Activated CD8-positive, alpha-beta memory T cell treated with anti-CD3 and anti-CD28 coated beads, Interleukin-2, amount 10 ng/mL, durations not matched to agents 7 days and 5 days (primary cell): ENCODE measurements around the gene OXT. TPM values are rescaled to one million over a fixed set of nuclear protein-coding genes. Genes with fewer than 3 reads are reported as not detected.
"Not testable (repeated sequence)": the region's sequence is repeated elsewhere in the genome, so short reads cannot be mapped to it uniquely, and the experiment has no call there.

Experiments used
- ATAC-seq: fragments of 150-1000 bp; cut with Tn5 transposase; one replicate; pipeline ENCODE4 v1.10.0; 2021; ENCODE audit warnings: moderate library complexity
- CTCF ChIA-PET: fragments of 350-600 bp; sonication (Branson Sonifier 250); formaldehyde crosslinking; loops from one replicate; lab custom pipeline; 2021; ENCODE audit warnings: antibody characterized with exemption; lab: Charles Lee
- DNase-seq: peaks from one replicate; pipeline ENCODE4 v3.0.0-alpha.2; 2020
- H3K27ac Mint-ChIP-seq: one replicate; pipeline ENCODE4 v1.8.0; 2021; ENCODE audit warnings: mild to moderate bottlenecking, mixed read lengths
- H3K27me3 Mint-ChIP-seq: one replicate; pipeline ENCODE4 v1.8.0; 2021; ENCODE audit warnings: mixed read lengths
- H3K36me3 Mint-ChIP-seq: one replicate; pipeline ENCODE4 v1.8.0; 2021; ENCODE audit warnings: mild to moderate bottlenecking, mixed read lengths
- H3K4me1 Mint-ChIP-seq: one replicate; pipeline ENCODE4 v1.8.0; 2021; ENCODE audit warnings: mixed read lengths
- H3K4me3 Mint-ChIP-seq: one replicate; pipeline ENCODE4 v1.8.0; 2021; ENCODE audit warnings: mild to moderate bottlenecking, moderate library complexity, mixed read lengths
- H3K9me3 Mint-ChIP-seq: one replicate; pipeline ENCODE4 v1.8.0; 2022; ENCODE audit warnings: low read depth, mixed read lengths
- total RNA-seq, 2 experiments: library from RNA; stranded (reverse); gene quantifications; one replicate each; pipeline ENCODE4 v1.2.3, GENCODE V29; 2021

OXT gene
- total RNA-seq, 2 experiments from 2014 or later, result not detected

GRCh38 chr20:3043322-3043721 is 28.1 kb upstream of the OXT start, which contains the start of gene GNRH2:
Gene GNRH2, plus strand, starts transcription at chr20:3043622. Its CDS starts 793 bp downstream, at chr20:3044415.
- H3K36me3 Mint-ChIP-seq, result peaks cover 17% of the 10 kb centered on the region
- ATAC-seq, result no peak
- CTCF ChIA-PET, result interaction anchor here (1.1 kb wide), 1 partner anchor 11 kb away, joined by 3 read pairs; no protein-coding TSS in a partner anchor
- H3K9me3 Mint-ChIP-seq, result no peaks in the 10 kb centered on the region
- no peaks in the 10 kb centered on the region for H3K27me3 Mint-ChIP-seq
- DNase-seq, result no peak
- no peak within 1 kb of the TSS for H3K4me3 Mint-ChIP-seq
- H3K4me1 Mint-ChIP-seq, result peaks cover 40% of the 10 kb centered on the region
- H3K27ac Mint-ChIP-seq, result no peak within 1 kb of the TSS

- no peaks in the 10 kb centered on the region for H3K9me3 Mint-ChIP-seq
Measured at GRCh38 chr20:3044336-3044965, 27.0 kb upstream of the OXT start.

GRCh38 chr20:3045042-3045815 is 26.2 kb upstream of the OXT start:
- Mint-ChIP-seq H3K36me3 (peaks cover 22% of the 10 kb centered on the region), H3K27me3 (no peaks in the 10 kb centered on the region), H3K9me3 (no peaks in the 10 kb centered on the region), H3K4me1 (peaks cover 32% of the 10 kb centered on the region), H3K27ac (peak overlapping the region; percentile 70), H3K4me3 (peak overlapping the region; percentile 87)
- DNase-seq (peak; percentile 78), ATAC-seq (peak; percentile 54)
- CTCF ChIA-PET, result interaction anchor here (0.6 to 1.5 kb wide), 4 partner anchors 8 to 180 kb away, joined by 3 to 6 read pairs (median 4); no protein-coding TSS in a partner anchor

More at GRCh38 chr20:3044336-3044965, 27.0 kb upstream of the OXT start:
- CTCF ChIA-PET, result interaction anchor here (0.6 to 1.5 kb wide), 2 partner anchors 9 to 82 kb away, joined by 5 to 6 read pairs; no protein-coding TSS in a partner anchor
- no peak for ATAC-seq
- DNase-seq, result no peak
- Mint-ChIP-seq H3K27me3 (no peaks in the 10 kb centered on the region), H3K4me3 (peak overlapping the region; percentile 87), H3K4me1 (peaks cover 40% of the 10 kb centered on the region), H3K36me3 (peaks cover 21% of the 10 kb centered on the region), H3K27ac (peak overlapping the region; percentile 70)

- DNase-seq, result peak; percentile 91
- H3K9me3 Mint-ChIP-seq, result no peaks in the 10 kb centered on the region
- CTCF ChIA-PET, result interaction anchor here (0.9 to 1.5 kb wide), 3 partner anchors 7 to 181 kb away, joined by 3 to 6 read pairs (median 3); no protein-coding TSS in a partner anchor
- H3K27me3 Mint-ChIP-seq, result no peaks in the 10 kb centered on the region
- ATAC-seq, result peak; percentile 95
- peak within 1 kb of the TSS; percentile 87 for H3K4me3 Mint-ChIP-seq
- H3K36me3 Mint-ChIP-seq, result peaks cover 21% of the 10 kb centered on the region
- H3K4me1 Mint-ChIP-seq, result peaks cover 33% of the 10 kb centered on the region
- peak within 1 kb of the TSS; percentile 75 for H3K27ac Mint-ChIP-seq
Measured at GRCh38 chr20:3045816-3046676, 25.4 kb upstream of the OXT start, which contains the start of gene MRPS26. Gene MRPS26, plus strand, starts transcription at chr20:3046052. Its CDS starts 17 bp downstream, at chr20:3046069.

- peaks cover 37% of the 10 kb centered on the region for H3K4me1 Mint-ChIP-seq
- CTCF ChIA-PET, result no interaction called here
- DNase-seq, result no peak
Measured at GRCh38 chr20:3046677-3047462, 24.6 kb upstream of the OXT start.

GRCh38 chr20:3047486-3048419 is 23.7 kb upstream of the OXT start:
- ATAC-seq, result no peak
- no peak for DNase-seq
- Mint-ChIP-seq H3K9me3 (no peaks in the 10 kb centered on the region), H3K27me3 (no peaks in the 10 kb centered on the region), H3K36me3 (peaks cover 17% of the 10 kb centered on the region), H3K4me3 (peak overlapping the region; percentile 87), H3K27ac (no peak overlapping the region), H3K4me1 (peaks cover 37% of the 10 kb centered on the region)
- CTCF ChIA-PET, result no interaction called here

More at GRCh38 chr20:3046677-3047462, 24.6 kb upstream of the OXT start:
- Mint-ChIP-seq H3K36me3 (peaks cover 18% of the 10 kb centered on the region), H3K4me3 (peak overlapping the region; percentile 87), H3K9me3 (no peaks in the 10 kb centered on the region), H3K27ac (peak overlapping the region; percentile 75), H3K27me3 (no peaks in the 10 kb centered on the region)
- ATAC-seq, result peak; percentile 3

- CTCF ChIA-PET, result interaction anchor here (0.7 kb wide), 2 partner anchors 10 to 304 kb away, joined by 3 read pairs; no protein-coding TSS in a partner anchor
- Mint-ChIP-seq H3K27ac (no peak overlapping the region), H3K36me3 (peaks cover 17% of the 10 kb centered on the region), H3K9me3 (no peaks in the 10 kb centered on the region), H3K27me3 (no peaks in the 10 kb centered on the region), H3K4me1 (peaks cover 31% of the 10 kb centered on the region), H3K4me3 (no peak overlapping the region)
- ATAC-seq (no peak), DNase-seq (no peak)
Measured at GRCh38 chr20:3051385-3052019, 19.9 kb upstream of the OXT start.

- Mint-ChIP-seq H3K27ac (no peak overlapping the region), H3K4me1 (peaks cover 1% of the 10 kb centered on the region), H3K9me3 (no peaks in the 10 kb centered on the region), H3K4me3 (no peak overlapping the region), H3K36me3 (no peaks in the 10 kb centered on the region), H3K27me3 (no peaks in the 10 kb centered on the region)
- DNase-seq, result no peak
- CTCF ChIA-PET, result interaction anchor here (0.7 kb wide), 1 partner anchor 56 kb away, joined by 4 read pairs; no protein-coding TSS in a partner anchor
- no peak for ATAC-seq
Measured at GRCh38 chr20:3059489-3059888, 11.9 kb upstream of the OXT start.

- H3K4me3 Mint-ChIP-seq, H3K4me1 Mint-ChIP-seq, DNase-seq, H3K36me3 Mint-ChIP-seq, ATAC-seq, CTCF ChIA-PET, H3K9me3 Mint-ChIP-seq, H3K27me3 Mint-ChIP-seq, H3K27ac Mint-ChIP-seq: not testable (repeated sequence)
Measured at GRCh38 chr20:3064119-3064518, 7.3 kb upstream of the OXT start.

- ATAC-seq, result no peak
- Mint-ChIP-seq H3K27me3 (peaks cover 12% of the 10 kb centered on the region), H3K36me3 (no peaks in the 10 kb centered on the region), H3K27ac (no peak overlapping the region), H3K4me1 (peaks cover 11% of the 10 kb centered on the region), H3K9me3 (no peaks in the 10 kb centered on the region), H3K4me3 (no peak overlapping the region)
- CTCF ChIA-PET, result interaction anchor here (1.4 to 3.1 kb wide), 2 partner anchors 14 to 262 kb away, joined by 3 to 13 read pairs; no protein-coding TSS in a partner anchor
- DNase-seq, result no peak
Measured at GRCh38 chr20:3067139-3068014, 4.0 kb upstream of the OXT start.
